ENCODE measurements around the gene ABCB8.

DNA sequence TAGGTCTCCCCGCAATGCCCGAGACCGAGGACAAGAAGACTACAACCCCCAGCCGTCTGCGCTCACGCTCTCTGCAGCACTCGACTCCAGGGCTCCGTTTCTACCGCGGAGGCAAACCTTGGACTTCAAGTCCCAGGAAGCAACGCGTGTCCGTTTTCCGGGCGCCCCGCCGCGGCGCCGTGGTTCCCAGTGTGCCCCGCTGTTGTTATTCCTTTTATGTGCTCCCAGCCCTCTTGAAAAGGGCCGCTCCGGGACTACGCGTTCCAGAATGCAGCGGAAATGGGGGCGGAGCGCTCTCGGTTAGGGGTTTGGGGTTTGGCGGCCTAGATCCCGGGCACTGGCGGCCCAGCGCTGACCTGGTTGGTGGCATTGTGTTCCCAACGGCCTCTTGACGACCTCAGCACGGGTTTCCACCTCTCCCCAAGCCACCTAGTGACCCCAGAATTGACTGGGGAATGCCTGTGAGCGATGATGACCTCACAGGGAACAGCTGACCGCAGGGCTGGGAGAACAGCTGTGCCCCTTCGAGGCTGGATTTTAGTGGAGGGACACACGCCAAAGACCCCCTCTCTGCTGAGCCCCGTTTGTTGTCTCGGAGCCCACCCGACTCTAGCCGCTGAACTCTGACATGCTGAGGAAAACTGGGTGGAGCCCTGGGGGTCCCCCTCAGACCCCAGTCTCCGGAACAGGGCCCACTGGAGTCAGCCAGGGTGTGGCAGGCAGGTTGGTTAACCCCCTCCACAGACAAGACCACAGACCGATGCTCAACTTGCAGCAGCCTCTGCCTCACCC is 29.9 kb downstream of the ABCB8 start:
- TF ChIP-seq, protein P1, sequence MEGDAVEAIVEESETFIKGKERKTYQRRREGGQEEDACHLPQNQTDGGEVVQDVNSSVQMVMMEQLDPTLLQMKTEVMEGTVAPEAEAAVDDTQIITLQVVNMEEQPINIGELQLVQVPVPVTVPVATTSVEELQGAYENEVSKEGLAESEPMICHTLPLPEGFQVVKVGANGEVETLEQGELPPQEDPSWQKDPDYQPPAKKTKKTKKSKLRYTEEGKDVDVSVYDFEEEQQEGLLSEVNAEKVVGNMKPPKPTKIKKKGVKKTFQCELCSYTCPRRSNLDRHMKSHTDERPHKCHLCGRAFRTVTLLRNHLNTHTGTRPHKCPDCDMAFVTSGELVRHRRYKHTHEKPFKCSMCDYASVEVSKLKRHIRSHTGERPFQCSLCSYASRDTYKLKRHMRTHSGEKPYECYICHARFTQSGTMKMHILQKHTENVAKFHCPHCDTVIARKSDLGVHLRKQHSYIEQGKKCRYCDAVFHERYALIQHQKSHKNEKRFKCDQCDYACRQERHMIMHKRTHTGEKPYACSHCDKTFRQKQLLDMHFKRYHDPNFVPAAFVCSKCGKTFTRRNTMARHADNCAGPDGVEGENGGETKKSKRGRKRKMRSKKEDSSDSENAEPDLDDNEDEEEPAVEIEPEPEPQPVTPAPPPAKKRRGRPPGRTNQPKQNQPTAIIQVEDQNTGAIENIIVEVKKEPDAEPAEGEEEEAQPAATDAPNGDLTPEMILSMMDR (IDR thresholded peaks at IDR 0.05; ENCODE audit: low read depth, low read length, missing input control), result no peak
- TF ChIP-seq, protein P2, sequence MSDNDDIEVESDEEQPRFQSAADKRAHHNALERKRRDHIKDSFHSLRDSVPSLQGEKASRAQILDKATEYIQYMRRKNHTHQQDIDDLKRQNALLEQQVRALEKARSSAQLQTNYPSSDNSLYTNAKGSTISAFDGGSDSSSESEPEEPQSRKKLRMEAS (IDR thresholded peaks at IDR 0.05), result no peak
- TF ChIP-seq, protein P3, sequence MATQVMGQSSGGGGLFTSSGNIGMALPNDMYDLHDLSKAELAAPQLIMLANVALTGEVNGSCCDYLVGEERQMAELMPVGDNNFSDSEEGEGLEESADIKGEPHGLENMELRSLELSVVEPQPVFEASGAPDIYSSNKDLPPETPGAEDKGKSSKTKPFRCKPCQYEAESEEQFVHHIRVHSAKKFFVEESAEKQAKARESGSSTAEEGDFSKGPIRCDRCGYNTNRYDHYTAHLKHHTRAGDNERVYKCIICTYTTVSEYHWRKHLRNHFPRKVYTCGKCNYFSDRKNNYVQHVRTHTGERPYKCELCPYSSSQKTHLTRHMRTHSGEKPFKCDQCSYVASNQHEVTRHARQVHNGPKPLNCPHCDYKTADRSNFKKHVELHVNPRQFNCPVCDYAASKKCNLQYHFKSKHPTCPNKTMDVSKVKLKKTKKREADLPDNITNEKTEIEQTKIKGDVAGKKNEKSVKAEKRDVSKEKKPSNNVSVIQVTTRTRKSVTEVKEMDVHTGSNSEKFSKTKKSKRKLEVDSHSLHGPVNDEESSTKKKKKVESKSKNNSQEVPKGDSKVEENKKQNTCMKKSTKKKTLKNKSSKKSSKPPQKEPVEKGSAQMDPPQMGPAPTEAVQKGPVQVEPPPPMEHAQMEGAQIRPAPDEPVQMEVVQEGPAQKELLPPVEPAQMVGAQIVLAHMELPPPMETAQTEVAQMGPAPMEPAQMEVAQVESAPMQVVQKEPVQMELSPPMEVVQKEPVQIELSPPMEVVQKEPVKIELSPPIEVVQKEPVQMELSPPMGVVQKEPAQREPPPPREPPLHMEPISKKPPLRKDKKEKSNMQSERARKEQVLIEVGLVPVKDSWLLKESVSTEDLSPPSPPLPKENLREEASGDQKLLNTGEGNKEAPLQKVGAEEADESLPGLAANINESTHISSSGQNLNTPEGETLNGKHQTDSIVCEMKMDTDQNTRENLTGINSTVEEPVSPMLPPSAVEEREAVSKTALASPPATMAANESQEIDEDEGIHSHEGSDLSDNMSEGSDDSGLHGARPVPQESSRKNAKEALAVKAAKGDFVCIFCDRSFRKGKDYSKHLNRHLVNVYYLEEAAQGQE (IDR thresholded peaks at IDR 0.05), result peak; percentile 89
- TF ChIP-seq HNF4A (conservative IDR thresholded peaks at IDR 0.05), result peak; percentile 69 to 77
- peak; percentile 97 for TF ChIP-seq SP1 (IDR thresholded peaks at IDR 0.05)
- TF ChIP-seq TAF1 (conservative IDR thresholded peaks at IDR 0.05), result peak; percentile 58
- TF ChIP-seq YY1 (IDR thresholded peaks at IDR 0.05), result peak; percentile 98

Measured in liver (tissue), 3 donors.